ENCODE measurements around the gene AURKAIP1.

The AURKAIP1 gene

GRCh38 chr1:1344655-1345361 is 30.2 kb downstream of the AURKAIP1 start:
- H3K9me2 ChIP-seq (replicated peaks; ENCODE audit: insufficient read depth, low read length), result no peaks in the 10 kb centered on the region
- H3K27ac ChIP-seq (ENCODE audit: low read length), result no peak overlapping the region
- no peaks in the 10 kb centered on the region for H3K4me1 ChIP-seq (ENCODE audit: low read length)
- TF ChIP-seq EZH2 (optimal IDR thresholded peaks at IDR 0.05; ENCODE audit: low read depth, low read length), result no peak
- TF ChIP-seq CTCF (IDR thresholded peaks at IDR 0.05; ENCODE audit: low read length), result peak; percentile 35; the same call in 1 of the 2 replicates
- H3K4me2 ChIP-seq (ENCODE audit: low read depth, low read length), result no peak overlapping the region
- no peaks in the 10 kb centered on the region for H3K27me3 ChIP-seq (replicated peaks; ENCODE audit: insufficient read depth, low read length)
- H3K9ac ChIP-seq (ENCODE audit: low read length), result no peak overlapping the region
- no peak overlapping the region for H2AFZ ChIP-seq (ENCODE audit: low read length)
- no peaks in the 10 kb centered on the region for H3K36me3 ChIP-seq (replicated peaks; ENCODE audit: insufficient read depth, low read length)
- H3K4me3 ChIP-seq (ENCODE audit: low read length), result no peak overlapping the region
- H4K20me1 ChIP-seq (ENCODE audit: insufficient read depth, low read length), result no peaks in the 10 kb centered on the region
- DNase-seq, result no peak
- no peaks in the 10 kb centered on the region for H3K9me3 ChIP-seq (replicated peaks; ENCODE audit: insufficient read depth, low read length)
- H3F3A ChIP-seq (ENCODE audit: insufficient read depth, low read length), result no peaks in the 10 kb centered on the region
- peaks cover 22% of the 10 kb centered on the region for H3K79me2 ChIP-seq (ENCODE audit: low read length)

- Histone ChIP-seq H4K20me1 (ENCODE audit: insufficient read depth, low read length) (no peaks in the 10 kb centered on the region), H3K27ac (ENCODE audit: low read length) (no peak overlapping the region), H3K9me3 (replicated peaks; ENCODE audit: insufficient read depth, low read length) (no peaks in the 10 kb centered on the region), H3K4me1 (ENCODE audit: low read length) (no peaks in the 10 kb centered on the region), H3F3A (ENCODE audit: insufficient read depth, low read length) (no peaks in the 10 kb centered on the region), H3K4me2 (ENCODE audit: low read depth, low read length) (no peak overlapping the region), H3K9ac (ENCODE audit: low read length) (no peak overlapping the region), H2AFZ (ENCODE audit: low read length) (no peak overlapping the region), H3K36me3 (replicated peaks; ENCODE audit: insufficient read depth, low read length) (no peaks in the 10 kb centered on the region), H3K4me3 (ENCODE audit: low read length) (no peak overlapping the region), H3K9me2 (replicated peaks; ENCODE audit: insufficient read depth, low read length) (no peaks in the 10 kb centered on the region), H3K79me2 (ENCODE audit: low read length) (peaks cover 22% of the 10 kb centered on the region), H3K27me3 (replicated peaks; ENCODE audit: insufficient read depth, low read length) (no peaks in the 10 kb centered on the region)
- TF ChIP-seq EZH2 (optimal IDR thresholded peaks at IDR 0.05; ENCODE audit: low read depth, low read length) (no peak), EZH2phosphoT487 (IDR thresholded peaks at IDR 0.05; ENCODE audit: low read length) (no peak), CTCF (IDR thresholded peaks at IDR 0.05; ENCODE audit: low read length) (no peak)
- DNase-seq, result no peak
Measured at GRCh38 chr1:1343811-1344421, 31.1 kb downstream of the AURKAIP1 start.

GRCh38 chr1:1342584-1343115 is 32.4 kb downstream of the AURKAIP1 start:
- H3K36me3 ChIP-seq (replicated peaks; ENCODE audit: insufficient read depth, low read length), result no peaks in the 10 kb centered on the region
- no peak overlapping the region for H2AFZ ChIP-seq (ENCODE audit: low read length)
- no peak overlapping the region for H3K4me2 ChIP-seq (ENCODE audit: low read depth, low read length)
- H3K9me3 ChIP-seq (replicated peaks; ENCODE audit: insufficient read depth, low read length), result no peaks in the 10 kb centered on the region
- no peaks in the 10 kb centered on the region for H3F3A ChIP-seq (ENCODE audit: insufficient read depth, low read length)
- H3K4me1 ChIP-seq (ENCODE audit: low read length), result no peaks in the 10 kb centered on the region
- H3K9ac ChIP-seq (ENCODE audit: low read length), result no peak overlapping the region
- no peak for DNase-seq
- H3K27ac ChIP-seq (ENCODE audit: low read length), result no peak overlapping the region
- no peaks in the 10 kb centered on the region for H4K20me1 ChIP-seq (ENCODE audit: insufficient read depth, low read length)
- no peaks in the 10 kb centered on the region for H3K27me3 ChIP-seq (replicated peaks; ENCODE audit: insufficient read depth, low read length)
- H3K4me3 ChIP-seq (ENCODE audit: low read length), result no peak overlapping the region
- H3K9me2 ChIP-seq (replicated peaks; ENCODE audit: insufficient read depth, low read length), result no peaks in the 10 kb centered on the region
- no peak for TF ChIP-seq CTCF (IDR thresholded peaks at IDR 0.05; ENCODE audit: low read length)
- no peak for TF ChIP-seq EZH2phosphoT487 (IDR thresholded peaks at IDR 0.05; ENCODE audit: low read length)
- no peak for TF ChIP-seq EZH2 (optimal IDR thresholded peaks at IDR 0.05; ENCODE audit: low read depth, low read length)
- peaks cover 13% of the 10 kb centered on the region for H3K79me2 ChIP-seq (ENCODE audit: low read length)
